Body of pancreas (tissue), 4 donors: ENCODE data around the gene MGAT4D.

Source experiments
- CTCF ChIP-seq, 7 experiments: fragments of 450-650 bp in 4 of 7; fragments of 200-600 bp in 3 of 7; sonication (generic) in 3 of 7; IDR thresholded peaks; one replicate each; pipeline ENCODE4 v1.5.1; 2016 to 2019; ENCODE audit warnings: antibody characterized with exemption in 7 of 7
- POLR2A ChIP-seq, 3 donors: fragments of 450-650 bp; IDR thresholded peaks; one replicate each; pipeline ENCODE4 v1.6.1; 2016; ENCODE audit warnings: antibody characterized with exemption in 3 of 3, mild to moderate bottlenecking in 2 of 3

GRCh38 chr4:140499391-140499790 is 1.3 kb upstream of the MGAT4D start:
- no peak for TF ChIP-seq CTCF (IDR thresholded peaks at IDR 0.05)
- TF ChIP-seq POLR2A (IDR thresholded peaks at IDR 0.05): no peak
